Lower leg skin (tissue), 4 donors: Measurements from ENCODE around the gene PLGRKT. TPM values are rescaled to one million over a fixed set of nuclear protein-coding genes. Genes with fewer than 3 reads are reported as not detected.
"Not testable (repeated sequence)": the region's sequence is repeated elsewhere in the genome, so short reads cannot be mapped to it uniquely, and the experiment has no call there.

Experiments
- DNase-seq, 2 donors: peaks; one replicate each; pipeline ENCODE4 v3.0.0-alpha.2; 2019; ENCODE audit warnings: low spot score in 2 of 2
- H3K4me3 ChIP-seq: fragments of 200-600 bp; sonication (generic); 2 replicates; pipeline ENCODE4 v1.5.1; 2017; ENCODE audit warnings: mild to moderate bottlenecking, low read depth; ENCODE audit not compliant: poor library complexity, severe bottlenecking
- CTCF ChIP-seq, 3 donors: fragments of 450-650 bp; IDR thresholded peaks; one replicate each; pipeline ENCODE4 v1.5.1; 2016; ENCODE audit warnings: antibody characterized with exemption in 3 of 3, mild to moderate bottlenecking in 3 of 3, moderate library complexity in 2 of 3
- POLR2A ChIP-seq, 2 donors: fragments of 450-650 bp; IDR thresholded peaks; one replicate each; pipeline ENCODE4 v1.6.1; 2016 to 2017; ENCODE audit warnings: antibody characterized with exemption in 2 of 2, mild to moderate bottlenecking in 1 of 2, moderate library complexity in 1 of 2
- WGBS, 2 donors: methylation state at CpG; one replicate each; pipeline ENCODE4 v1.1.5; 2018; 5-methylcytosine and 5-hydroxymethylcytosine counted together
- intact Hi-C: fragments of 100-400 bp; cut with DNase I; formaldehyde crosslinking; loops from one replicate; pipeline ENCODE4 v1.15.0; 2023; ENCODE audit warnings: low total_unique reads
- total RNA-seq, 4 donors: library from RNA; depleted of rRNA; stranded (reverse); fragments of >200 nt; gene quantifications; one replicate each; pipeline ENCODE4 v1.1.0, GENCODE V29; 2016

PLGRKT gene
- total RNA-seq, 4 donors from 2014 or later, result 6.1 to 15.3 (median 9.1) TPM

GRCh38 chr9:5446451-5447236, 8.9 kb upstream of the PLGRKT start:
- WGBS, 2 donors, result 68 to 72% methylated on average over 3 of the region's 3 CpGs
- no peak for DNase-seq
- H3K4me3 ChIP-seq, result no peak overlapping the region
- intact Hi-C loops, result loop anchor here (10.0 kb wide), 1 partner anchor 148 kb away; no protein-coding TSS in a partner anchor
- TF ChIP-seq POLR2A (IDR thresholded peaks at IDR 0.05) (no peak), CTCF (IDR thresholded peaks at IDR 0.05) (no peak)

DNA sequence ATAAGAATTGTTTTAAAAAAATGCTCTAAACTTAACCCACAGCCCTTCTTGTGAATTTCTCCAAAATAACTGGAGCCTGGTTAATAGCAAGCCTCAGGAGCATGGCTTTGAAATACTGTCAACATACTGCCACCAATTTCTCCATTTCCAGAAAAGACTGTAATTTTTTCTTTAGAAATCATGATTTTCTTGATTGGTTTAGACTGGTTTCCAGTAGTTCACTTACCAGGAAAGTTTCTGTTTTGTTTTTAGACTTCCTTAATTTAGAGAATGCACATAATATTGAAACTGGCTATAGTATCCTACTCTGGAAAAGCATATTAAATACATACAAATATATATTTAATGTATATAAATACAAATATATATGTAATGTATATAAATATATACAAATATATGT, 8.2 kb upstream of the PLGRKT start:
- no peak overlapping the region for H3K4me3 ChIP-seq
- intact Hi-C loops, result loop anchor here (10.0 kb wide), 1 partner anchor 149 kb away; no protein-coding TSS in a partner anchor
- TF ChIP-seq CTCF (IDR thresholded peaks at IDR 0.05) (no peak), POLR2A (IDR thresholded peaks at IDR 0.05) (no peak)
- DNase-seq, result no peak

GRCh38 chr9:5445096-5445495, 7.4 kb upstream of the PLGRKT start:
- DNase-seq, H3K4me3 ChIP-seq: not testable (repeated sequence)
- WGBS, 2 donors, result 90 to 97% methylated on average over 4 of the region's 4 CpGs
- intact Hi-C loops, result loop anchor here (10.0 kb wide), 1 partner anchor 150 kb away; no protein-coding TSS in a partner anchor

DNA sequence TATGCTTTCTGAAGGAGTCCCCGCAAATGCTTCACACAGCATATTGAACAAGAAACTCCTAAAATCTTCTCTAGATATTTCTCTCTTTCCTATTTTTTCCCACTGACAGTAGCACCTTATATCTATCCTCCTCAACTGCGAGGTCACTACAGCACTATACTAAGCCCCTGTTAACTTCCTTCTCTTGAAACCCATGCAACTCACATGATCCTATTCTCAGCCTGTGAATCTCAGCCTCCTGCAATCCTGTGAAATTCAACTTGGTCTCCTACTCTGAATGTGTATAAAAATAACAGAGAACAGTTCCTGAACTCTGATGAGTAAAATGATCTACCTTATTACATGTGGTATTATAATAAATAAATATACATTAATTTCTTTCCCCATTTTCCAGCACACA, 6.1 kb upstream of the PLGRKT start:
- H3K4me3 ChIP-seq, result no peak overlapping the region
- no peak for TF ChIP-seq CTCF (IDR thresholded peaks at IDR 0.05)
- TF ChIP-seq POLR2A (IDR thresholded peaks at IDR 0.05), result no peak
- no peak for DNase-seq
- WGBS, 2 donors, result 81 to 83% methylated on average over 2 of the region's 2 CpGs
- intact Hi-C loops, result loop anchor here (10.0 kb wide), 1 partner anchor 151 kb away; no protein-coding TSS in a partner anchor

DNA sequence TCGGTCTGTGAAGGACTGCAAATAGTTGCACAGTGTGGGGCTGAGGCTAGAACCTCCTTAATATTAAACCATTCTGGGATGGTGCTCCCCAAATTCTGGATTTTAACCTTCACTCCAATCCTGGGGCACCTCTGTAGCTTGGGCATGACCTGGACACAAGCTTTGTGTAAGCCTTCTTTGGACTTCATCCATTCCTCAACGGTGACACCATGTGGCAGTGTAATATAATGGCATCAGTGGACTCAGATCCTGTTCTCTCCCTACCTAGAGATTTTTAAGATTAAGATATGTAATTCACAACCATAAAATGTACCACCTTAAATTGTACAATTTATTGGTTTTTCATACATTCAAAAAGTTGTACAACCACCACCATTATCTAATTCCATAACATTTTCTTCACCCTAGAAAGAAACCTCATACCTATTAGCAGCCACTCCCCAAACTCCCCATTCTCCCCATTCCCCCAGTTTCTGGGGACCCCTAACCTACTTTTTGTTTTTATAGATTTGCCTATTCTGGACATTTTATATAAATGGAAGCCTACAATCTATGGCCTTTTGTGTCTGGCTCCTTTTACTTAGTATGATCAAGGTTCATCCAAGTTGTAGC, 4.8 kb upstream of the PLGRKT start:
- 47% methylated on average over 2 of the region's 2 CpGs for WGBS, 2 donors
- TF ChIP-seq POLR2A (IDR thresholded peaks at IDR 0.05) (no peak), CTCF (IDR thresholded peaks at IDR 0.05) (peak in 1 of 3 donors; percentile 54)
- DNase-seq, result no peak
- intact Hi-C loops, result loop anchor here (10.0 kb wide), 1 partner anchor 152 kb away; no protein-coding TSS in a partner anchor
- no peak overlapping the region for H3K4me3 ChIP-seq

GRCh38 chr9:5441043-5441442, 3.3 kb upstream of the PLGRKT start:
- no peak overlapping the region for H3K4me3 ChIP-seq
- intact Hi-C loops, result loop anchor here (10.0 kb wide), 1 partner anchor 154 kb away; no protein-coding TSS in a partner anchor
- DNase-seq, result no peak
- WGBS, 2 donors, result 81 to 95% methylated on average over 2 of the region's 2 CpGs
- no peak for TF ChIP-seq POLR2A (IDR thresholded peaks at IDR 0.05)
- TF ChIP-seq CTCF (IDR thresholded peaks at IDR 0.05), result no peak
